GM12865 (cell line): ENCODE data around the gene JAZF1.

Experiments used
- DNase-seq: peaks from one replicate; pipeline ENCODE4 v3.0.0; 2010; ENCODE audit warnings: low read depth
- H3K4me3 ChIP-seq: 2 replicates; pipeline ENCODE4 v1.5.1; 2011; ENCODE audit warnings: mild to moderate bottlenecking, low read depth, low read length, control low read depth
- TF ChIP-seq, protein P1 (sequence below): IDR thresholded peaks from 2 replicates; pipeline ENCODE4 v1.5.1; 2011; ENCODE audit warnings: low read length, control low read depth, low read depth, inconsistent platforms; ENCODE audit not compliant: insufficient read depth; ENCODE audit errors: missing control alignments

JAZF1 gene

GRCh38 chr7:28192786-28193585, 12.4 kb upstream of the JAZF1 start:
- H3K4me3 ChIP-seq: no peak overlapping the region
- TF ChIP-seq, protein P1, sequence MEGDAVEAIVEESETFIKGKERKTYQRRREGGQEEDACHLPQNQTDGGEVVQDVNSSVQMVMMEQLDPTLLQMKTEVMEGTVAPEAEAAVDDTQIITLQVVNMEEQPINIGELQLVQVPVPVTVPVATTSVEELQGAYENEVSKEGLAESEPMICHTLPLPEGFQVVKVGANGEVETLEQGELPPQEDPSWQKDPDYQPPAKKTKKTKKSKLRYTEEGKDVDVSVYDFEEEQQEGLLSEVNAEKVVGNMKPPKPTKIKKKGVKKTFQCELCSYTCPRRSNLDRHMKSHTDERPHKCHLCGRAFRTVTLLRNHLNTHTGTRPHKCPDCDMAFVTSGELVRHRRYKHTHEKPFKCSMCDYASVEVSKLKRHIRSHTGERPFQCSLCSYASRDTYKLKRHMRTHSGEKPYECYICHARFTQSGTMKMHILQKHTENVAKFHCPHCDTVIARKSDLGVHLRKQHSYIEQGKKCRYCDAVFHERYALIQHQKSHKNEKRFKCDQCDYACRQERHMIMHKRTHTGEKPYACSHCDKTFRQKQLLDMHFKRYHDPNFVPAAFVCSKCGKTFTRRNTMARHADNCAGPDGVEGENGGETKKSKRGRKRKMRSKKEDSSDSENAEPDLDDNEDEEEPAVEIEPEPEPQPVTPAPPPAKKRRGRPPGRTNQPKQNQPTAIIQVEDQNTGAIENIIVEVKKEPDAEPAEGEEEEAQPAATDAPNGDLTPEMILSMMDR: no peak
- DNase-seq: no peak

GRCh38 chr7:28191751-28192150, 11.2 kb upstream of the JAZF1 start:
- TF ChIP-seq, protein P1: no peak
- H3K4me3 ChIP-seq: no peak overlapping the region
- no peak for DNase-seq

- H3K4me3 ChIP-seq: no peak overlapping the region
- no peak for DNase-seq
- TF ChIP-seq, protein P1: no peak
These were observed 10.6 kb upstream of the JAZF1 start for GRCh38 chr7:28191184-28191583.

- TF ChIP-seq, protein P1: no peak
- H3K4me3 ChIP-seq: no peak overlapping the region
- no peak for DNase-seq
These were observed 9.6 kb upstream of the JAZF1 start for GRCh38 chr7:28190077-28190710.

GRCh38 chr7:28187012-28187411, 6.4 kb upstream of the JAZF1 start:
- TF ChIP-seq, protein P1: no peak
- no peak overlapping the region for H3K4me3 ChIP-seq
- no peak for DNase-seq

DNA sequence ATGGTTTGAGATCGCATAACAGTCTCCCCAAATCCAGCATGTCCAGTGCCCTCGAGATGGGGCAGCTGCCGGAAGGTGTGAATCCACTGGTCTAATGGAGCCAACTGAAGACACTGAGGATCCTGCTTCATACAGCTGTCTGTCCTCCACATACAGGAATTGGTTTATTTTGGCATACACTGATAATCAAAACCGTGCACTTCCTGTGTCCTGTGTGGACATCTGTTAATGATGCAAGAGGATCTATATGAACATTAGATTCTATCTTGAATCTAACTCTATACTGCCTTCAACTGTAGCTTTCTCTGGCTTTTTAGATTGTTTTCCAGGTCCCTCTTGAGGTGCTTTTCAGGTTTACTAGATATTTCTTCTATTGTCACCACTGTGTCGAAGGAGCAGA, 3.0 kb upstream of the JAZF1 start:
- TF ChIP-seq, protein P1: no peak
- no peak overlapping the region for H3K4me3 ChIP-seq
- no peak for DNase-seq
